HCT116 (cell line): Measurements from ENCODE around the gene HS6ST3. TPM values are rescaled to one million over a fixed set of nuclear protein-coding genes. Genes with fewer than 3 reads are reported as not detected.

Experiments
- ATAC-seq: fragments of 200-7000 bp; cut with Tn5 transposase; 2 replicates; pipeline ENCODE4 v1.9.1; 2020; ENCODE audit warnings: mild to moderate bottlenecking, moderate library complexity
- Bru-seq: library from RNA; stranded (reverse); fragments of 400-500 nt; gene quantifications from one replicate; lab custom pipeline; 2021; lab: Mats Ljungman, UMichigan
- BruChase-seq, 2 experiments: library from RNA; stranded (reverse); fragments of 400-500 nt; gene quantifications; one replicate each; lab custom pipeline; 2021; lab: Mats Ljungman, UMichigan
- BruUV-seq: library from RNA; stranded (reverse); fragments of 400-500 nt; replicated peaks from 2 replicates; lab custom pipeline; 2021; lab: Mats Ljungman, UMichigan
- CTCF ChIA-PET: fragments of 300-600 bp; sonication (Branson Sonifier 250); formaldehyde crosslinking; loops from one replicate; lab custom pipeline; 2021; ENCODE audit warnings: antibody characterized with exemption; lab: Charles Lee
- POLR2A ChIA-PET: fragments of 300-600, 350-600 bp; sonication (Branson Sonifier 250); formaldehyde crosslinking; loops from one replicate; lab custom pipeline; 2021; ENCODE audit warnings: antibody characterized with exemption; lab: Charles Lee
- RAD21 ChIA-PET, 2 experiments: fragments of 300-600 bp; sonication (Branson Sonifier 250); formaldehyde crosslinking; loops; one replicate each; lab custom pipeline; 2023; ENCODE audit warnings: low total read pairs in 2 of 2; ENCODE audit not compliant: uncharacterized antibody in 2 of 2, unreplicated experiment in 2 of 2, low non-redundant PET in 1 of 2; lab: Charles Lee
- DNase-seq: peaks from one replicate; pipeline ENCODE4 v3.0.0-alpha.2; 2010; ENCODE audit warnings: low read depth, low spot score
- H2AFZ ChIP-seq: fragments of 200-600 bp; shearing (Covaris generic), sonication (generic); 2 replicates; pipeline ENCODE4 v1.6.1; 2017; ENCODE audit warnings: low read depth, mixed run types, mixed read lengths, antibody characterized with exemption, low read length; ENCODE audit not compliant: poor library complexity, severe bottlenecking
- H3K27ac ChIP-seq: 2 replicates; pipeline ENCODE4 v1.5.1; 2012; ENCODE audit warnings: low read depth, low read length
- H3K27me3 ChIP-seq: fragments of 200-600 bp; sonication (generic); 2 replicates; pipeline ENCODE4 v1.6.1; 2016; ENCODE audit warnings: mixed run types, low read length, mixed read lengths; ENCODE audit not compliant: insufficient read depth
- H3K36me3 ChIP-seq, 2 experiments: fragments of 200-500 bp in 1 of 2; fragments of 200-600 bp in 1 of 2; sonication (Bioruptor generic) in 1 of 2; sonication (generic) in 1 of 2; 2 replicates each; pipeline versions ENCODE4 v1.5.1 to v1.6.1; 2014 to 2016; ENCODE audit warnings: low read length in 2 of 2, inconsistent platforms in 1 of 2, mixed read lengths in 1 of 2, mixed run types in 1 of 2; ENCODE audit not compliant: insufficient read depth in 2 of 2, control insufficient read depth in 1 of 2
- H3K4me1 ChIP-seq, 2 experiments: fragments of 200-600 bp in 1 of 2; sonication (generic) in 1 of 2; 2 replicates each; pipeline versions ENCODE4 v1.5.1 to v1.6.1; 2012 to 2017; ENCODE audit warnings: low read length in 2 of 2, inconsistent platforms in 1 of 2, mild to moderate bottlenecking in 1 of 2, mixed read lengths in 1 of 2, mixed run types in 1 of 2, moderate library complexity in 1 of 2; ENCODE audit not compliant: insufficient read depth in 2 of 2, control insufficient read depth in 1 of 2
- H3K4me2 ChIP-seq: fragments of 200-600 bp; sonication (generic); 2 replicates; pipeline ENCODE4 v1.6.1; 2017; ENCODE audit warnings: mixed run types, low read length, mixed read lengths
- H3K4me3 ChIP-seq, 2 experiments: fragments of 200-600 bp in 1 of 2; sonication (generic) in 1 of 2; replicated peaks in 1 of 2; 2 replicates each; pipeline ENCODE4 v1.5.1; 2011 to 2016; ENCODE audit warnings: low read length in 2 of 2, control low read depth in 1 of 2, low read depth in 1 of 2, mild to moderate bottlenecking in 1 of 2, mixed read lengths in 1 of 2, mixed run types in 1 of 2
- H3K79me2 ChIP-seq: fragments of 200-600 bp; sonication (generic); 2 replicates; pipeline ENCODE4 v1.6.1; 2017; ENCODE audit warnings: mild to moderate bottlenecking, mixed run types, low read length, moderate library complexity, mixed read lengths; ENCODE audit not compliant: insufficient read depth
- H3K9ac ChIP-seq: fragments of 200-600 bp; sonication (generic); 2 replicates; pipeline ENCODE4 v1.6.1; 2016; ENCODE audit warnings: low read length, mixed read lengths
- H3K9me2 ChIP-seq: fragments of 200-600 bp; sonication (generic), shearing (Covaris generic); 2 replicates; pipeline ENCODE4 v1.6.1; 2017; ENCODE audit warnings: mixed run types, mild to moderate bottlenecking, moderate library complexity; ENCODE audit not compliant: insufficient read depth
- H3K9me3 ChIP-seq, 2 experiments: fragments of 200-500 bp in 1 of 2; fragments of 200-600 bp in 1 of 2; sonication (Bioruptor generic) in 1 of 2; sonication (generic) in 1 of 2; 2 replicates each; pipeline ENCODE4 v1.6.1; 2014 to 2017; ENCODE audit warnings: low read length in 2 of 2, mixed read lengths in 2 of 2, inconsistent platforms in 1 of 2, low read depth in 1 of 2, mild to moderate bottlenecking in 1 of 2, mixed run types in 1 of 2, moderate library complexity in 1 of 2; ENCODE audit not compliant: control insufficient read depth in 1 of 2, insufficient read depth in 1 of 2
- H4K20me1 ChIP-seq: fragments of 200-600 bp; sonication (generic), shearing (Covaris generic); 2 replicates; pipeline ENCODE4 v1.6.1; 2017; ENCODE audit warnings: mixed run types, mild to moderate bottlenecking, moderate library complexity; ENCODE audit not compliant: insufficient read depth
- CEBPB ChIP-seq: IDR thresholded peaks from 2 replicates; pipeline ENCODE4 v1.6.1; 2012; ENCODE audit warnings: low read depth
- ELF1 ChIP-seq: IDR thresholded peaks from 2 replicates; pipeline ENCODE4 v1.6.1; 2012; ENCODE audit warnings: low read depth, borderline replicate concordance
- JUND ChIP-seq: IDR thresholded peaks from 2 replicates; pipeline ENCODE4 v1.6.1; 2012
- RAD21 ChIP-seq: IDR thresholded peaks from 2 replicates; pipeline ENCODE4 v1.6.1; 2012; ENCODE audit warnings: low read depth, mild to moderate bottlenecking
- REST ChIP-seq: IDR thresholded peaks from 2 replicates; pipeline ENCODE4 v1.6.1; 2012; ENCODE audit warnings: low read depth
- intact Hi-C: fragments of 100-400 bp; cut with micrococcal nuclease; formaldehyde crosslinking; loops from 2 replicates; pipeline ENCODE4 v1.10.0; 2022
- long read RNA-seq: library from polyadenylated mRNA; unstranded; transcript quantifications from one replicate; pipeline ENCODE4 v2.0.0, GENCODE V29; 2021; ENCODE audit not compliant: unreplicated experiment
- polyA plus RNA-seq: library from polyadenylated mRNA; unstranded; fragments of >200 nt; gene quantifications from 2 replicates; pipeline ENCODE4 v1.2.1, GENCODE V29; 2012; ENCODE audit warnings: missing spikeins
- total RNA-seq: library from RNA; stranded (reverse); gene quantifications from one replicate; pipeline ENCODE4 v1.2.1, GENCODE V29; 2021; ENCODE audit not compliant: unreplicated experiment

Gene HS6ST3
- total RNA-seq, result 0.10 TPM
- 0.01 and 0.04 TPM in 2 replicates for polyA plus RNA-seq
- Bru-seq, nascent RNA, result percentile 10 among the genes with signal in this experiment
- BruChase-seq, experiment 1, labeled RNA remaining after a 6-hour chase, result percentile 9 among the genes with signal in this experiment
- BruChase-seq, experiment 2, labeled RNA remaining after a 2-hour chase, result percentile 15 among the genes with signal in this experiment
- long read RNA-seq, result 0 reads

- Histone ChIP-seq H3K27ac (no peak within 1 kb of the TSS), H3K9me2 (no peaks in the 10 kb centered on the region), H3K27me3 (peaks cover 60% of the 10 kb centered on the region), H3K9ac (no peak within 1 kb of the TSS), H3K4me3 (peak within 1 kb of the TSS; percentile 43 to 55), H4K20me1 (no peaks in the 10 kb centered on the region; the same call in 1 of the 2 replicates), H2AFZ (no peak within 1 kb of the TSS), H3K36me3 (no peaks in the 10 kb centered on the region), H3K79me2 (no peaks in the 10 kb centered on the region), H3K9me3 (no peaks in the 10 kb centered on the region), H3K4me2 (peak within 1 kb of the TSS; percentile 88), H3K4me1 (peaks cover 0 to 8% of the 10 kb centered on the region in 2 experiments; a peak in 1 of 4 replicates)
- TF ChIP-seq ELF1 (no peak), CEBPB (no peak), REST (no peak), JUND (no peak), RAD21 (no peak)
- RAD21 ChIA-PET, result no interaction called here
- ATAC-seq (peak; percentile 91), DNase-seq (peak; percentile 10)
- POLR2A ChIA-PET, result no interaction called here
- intact Hi-C loops, result no loop called here
- no TSS peak for BruUV-seq
- CTCF ChIA-PET, result no interaction called here
These were observed at the start of gene HS6ST3 for GRCh38 chr13:96089749-96090239. Gene HS6ST3 (plus strand): TSS chr13:96090107.
